ENCODE results near the gene GPR132. TPM values are rescaled to one million over a fixed set of nuclear protein-coding genes. Genes with fewer than 3 reads are reported as not detected.

The GPR132 gene
- total and polyA plus RNA-seq, 7 donors, result 0.60 to 8.4 (median 1.9) TPM

- Histone ChIP-seq H3K36me3 (no peaks in the 10 kb centered on the region), H3K9me3 (no peaks in the 10 kb centered on the region), H3K4me1 (peaks cover 0 to 7% (median 0%) of the 10 kb centered on the region in 4 donors), H3K27me3 (peaks cover 17 to 92% (median 49%) of the 10 kb centered on the region in 3 donors), H3K4me3 (no peak overlapping the region), H3K27ac (no peak overlapping the region)
- TF ChIP-seq POLR2AphosphoS5 (IDR thresholded peaks at IDR 0.05) (no peak), POLR2A (IDR thresholded peaks at IDR 0.05) (no peak), CTCF (IDR thresholded peaks at IDR 0.05) (no peak), EP300 (IDR thresholded peaks at IDR 0.05) (no peak)
- intact Hi-C loops (cut with DNase I), result no loop called here
- 69 to 82% methylated on average over 11 of the region's 11 CpGs for WGBS, 2 donors
- no peak for DNase-seq
These were observed 7.2 kb upstream of the GPR132 start for GRCh38 chr14:105072381-105072861.

DNA sequence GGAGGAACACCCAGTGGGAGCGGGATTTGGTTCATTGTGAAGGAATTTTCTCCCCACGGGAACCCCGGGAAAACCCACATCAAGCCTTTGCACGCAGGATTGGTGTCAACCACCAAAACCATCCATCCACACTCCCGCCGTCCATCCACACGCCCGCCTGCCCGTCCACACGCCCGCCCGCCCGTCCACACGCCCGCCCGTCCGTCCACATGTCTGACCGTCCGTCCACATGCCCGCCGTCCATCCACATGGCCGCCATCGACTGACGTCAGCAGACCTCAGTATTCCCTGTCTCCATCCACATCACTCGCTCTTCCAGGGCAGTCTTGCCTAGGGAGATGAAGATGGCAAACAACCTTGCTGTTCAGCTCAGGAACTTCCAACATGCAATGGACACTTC is 6.7 kb upstream of the GPR132 start:
- TF ChIP-seq EP300 (IDR thresholded peaks at IDR 0.05), result no peak
- no peak for TF ChIP-seq POLR2A (IDR thresholded peaks at IDR 0.05)
- TF ChIP-seq POLR2AphosphoS5 (IDR thresholded peaks at IDR 0.05), result no peak
- no peak for TF ChIP-seq CTCF (IDR thresholded peaks at IDR 0.05)
- intact Hi-C loops (cut with DNase I), result no loop called here
- no peak overlapping the region for H3K27ac ChIP-seq
- 92 to 94% methylated on average over 25 of the region's 25 CpGs for WGBS, 2 donors
- peaks cover 17 to 96% (median 49%) of the 10 kb centered on the region in 3 donors for H3K27me3 ChIP-seq
- DNase-seq, result no peak
- no peaks in the 10 kb centered on the region for H3K36me3 ChIP-seq
- H3K4me3 ChIP-seq, result no peak overlapping the region
- no peaks in the 10 kb centered on the region for H3K9me3 ChIP-seq
- peaks cover 0 to 7% (median 0%) of the 10 kb centered on the region in 4 donors for H3K4me1 ChIP-seq

GRCh38 chr14:105071326-105071725 is 6.1 kb upstream of the GPR132 start:
- H3K27me3 ChIP-seq, result peaks cover 17 to 98% (median 49%) of the 10 kb centered on the region in 3 donors
- no peak for DNase-seq

DNA sequence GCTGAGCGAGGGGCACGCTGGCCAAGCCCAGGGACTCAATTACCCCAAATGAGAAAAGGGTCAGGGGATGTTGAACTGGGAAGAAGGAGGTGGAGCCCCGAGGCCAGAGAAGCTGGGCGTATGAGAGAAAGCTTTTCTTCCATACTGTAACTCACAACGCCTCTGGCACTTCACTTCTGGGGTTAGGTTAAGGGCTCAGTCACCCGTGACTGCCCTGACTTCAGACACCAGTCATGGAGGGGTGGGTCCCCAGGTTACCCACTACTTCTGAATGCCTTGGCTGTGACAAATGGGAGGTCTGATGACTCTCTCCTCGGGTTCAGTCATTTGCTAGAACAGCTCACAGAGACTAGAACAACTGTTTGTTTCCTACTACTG is 5.5 kb upstream of the GPR132 start:
- peaks cover 17 to 92% (median 49%) of the 10 kb centered on the region in 3 donors for H3K27me3 ChIP-seq

More at GRCh38 chr14:105071326-105071725, 6.1 kb upstream of the GPR132 start:
- intact Hi-C loops (cut with DNase I), result no loop called here
- Histone ChIP-seq H3K9me3 (no peaks in the 10 kb centered on the region), H3K4me1 (peaks cover 0 to 7% (median 0%) of the 10 kb centered on the region in 4 donors), H3K27ac (no peak overlapping the region), H3K4me3 (no peak overlapping the region), H3K36me3 (no peaks in the 10 kb centered on the region)
- TF ChIP-seq POLR2A (IDR thresholded peaks at IDR 0.05) (no peak), POLR2AphosphoS5 (IDR thresholded peaks at IDR 0.05) (no peak), EP300 (IDR thresholded peaks at IDR 0.05) (no peak), CTCF (IDR thresholded peaks at IDR 0.05) (no peak)
- WGBS, 2 donors, result 86 to 92% methylated on average over 15 of the region's 15 CpGs

More for the DNA sequence above, 5.5 kb upstream of the GPR132 start:
- TF ChIP-seq POLR2A (IDR thresholded peaks at IDR 0.05), result no peak
- no peak for TF ChIP-seq CTCF (IDR thresholded peaks at IDR 0.05)
- TF ChIP-seq POLR2AphosphoS5 (IDR thresholded peaks at IDR 0.05), result no peak
- TF ChIP-seq EP300 (IDR thresholded peaks at IDR 0.05), result no peak
- no peak for DNase-seq
- intact Hi-C loops (cut with DNase I), result no loop called here
- H3K4me1 ChIP-seq, result peaks cover 0 to 6% (median 0%) of the 10 kb centered on the region in 4 donors
- WGBS, 2 donors, result 56 to 64% methylated on average over 7 of the region's 7 CpGs
- H3K27ac ChIP-seq, result peak overlapping the region in 1 of 4 donors; percentile 37
- H3K4me3 ChIP-seq, result no peak overlapping the region
- no peaks in the 10 kb centered on the region for H3K36me3 ChIP-seq
- no peaks in the 10 kb centered on the region for H3K9me3 ChIP-seq
